Stimulated activated CD4-positive, alpha-beta T cell treated with anti-CD3 and anti-CD28 coated beads, TNF-alpha, amount 100 ng/mL, for 4 hours (primary cell): ENCODE results near the gene NGB.
"Not testable (repeated sequence)": the region's sequence is repeated elsewhere in the genome, so short reads cannot be mapped to it uniquely, and the experiment has no call there.

ENCODE experiments used
- DNase-seq, 3 experiments: peaks; one replicate each; pipeline ENCODE4 v3.0.0-alpha.2; 2020; ENCODE audit warnings: low read depth in 3 of 3

The NGB gene, protein sequence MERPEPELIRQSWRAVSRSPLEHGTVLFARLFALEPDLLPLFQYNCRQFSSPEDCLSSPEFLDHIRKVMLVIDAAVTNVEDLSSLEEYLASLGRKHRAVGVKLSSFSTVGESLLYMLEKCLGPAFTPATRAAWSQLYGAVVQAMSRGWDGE

DNA sequence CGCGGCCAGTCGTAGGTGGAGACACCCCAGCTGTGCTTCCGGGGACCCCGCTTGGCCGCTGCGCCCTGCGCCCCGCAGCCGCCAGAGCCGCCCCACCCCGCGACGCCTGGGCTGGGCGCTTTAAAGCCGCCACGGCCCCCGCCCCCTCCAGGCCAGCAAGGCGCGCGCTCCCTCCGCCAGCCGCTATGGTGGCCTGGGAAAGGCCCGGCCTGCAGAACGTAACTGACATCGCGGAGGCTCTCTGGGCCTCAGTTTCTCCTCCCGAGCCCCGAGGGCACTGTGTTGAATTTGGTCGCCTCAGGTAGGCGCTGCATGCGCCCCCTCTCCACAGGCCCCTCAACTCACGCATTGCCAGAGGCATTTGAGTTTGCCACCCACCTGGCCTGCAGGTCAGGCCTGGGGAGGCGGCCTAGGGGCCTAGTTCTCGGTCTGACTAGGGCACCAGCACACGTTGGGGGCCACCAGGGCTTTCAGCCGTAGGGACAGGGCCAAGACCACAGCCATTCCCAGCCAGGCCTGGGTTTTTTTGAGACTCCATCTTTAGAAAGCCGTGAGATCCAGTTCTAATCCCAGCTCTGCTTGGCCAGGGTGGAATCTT is at the start of gene NGB:
Gene NGB (minus strand): TSS at position 94 of the 598 bp plus-strand sequence. CDS start 269 bp downstream, outside the sequence.
- no peak for DNase-seq

DNA sequence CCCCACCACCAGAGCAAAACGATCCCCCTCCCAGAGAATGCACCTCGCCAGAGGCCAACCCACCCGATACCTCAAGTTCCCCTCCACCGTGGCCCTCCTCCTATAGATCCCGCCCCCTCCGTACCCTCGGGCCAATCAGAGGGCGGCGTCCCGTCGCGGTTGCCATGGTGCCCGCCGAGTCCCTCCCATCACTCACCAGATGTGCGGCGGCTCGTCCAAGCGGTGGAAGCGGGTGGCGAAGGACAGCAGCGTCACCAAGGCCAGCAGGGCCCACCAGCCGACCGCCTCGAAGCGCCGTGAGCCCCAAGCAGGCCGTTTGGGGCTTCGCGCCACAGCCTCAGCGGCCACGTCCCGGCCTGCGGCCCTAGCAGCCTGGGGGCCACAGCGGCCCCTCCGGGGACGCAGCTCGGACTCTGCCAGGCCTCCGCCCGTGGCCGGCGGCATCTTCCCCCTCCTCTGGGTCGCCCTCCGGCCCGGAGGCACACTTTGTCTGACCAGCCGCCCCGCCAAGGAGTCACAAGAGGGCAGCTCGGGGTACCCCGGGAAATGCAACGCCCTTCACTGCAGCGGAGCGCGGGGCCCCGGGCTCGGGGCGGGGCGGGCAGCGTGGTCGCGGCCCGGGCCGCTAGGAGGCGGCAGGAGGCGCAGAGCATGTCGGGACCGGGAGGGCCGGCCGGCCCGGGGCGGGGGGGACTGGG is 49.4 kb upstream of the NGB start, which contains the start of gene POMT2:
Gene POMT2 (minus strand): TSS at position 646 of the 698 bp plus-strand sequence. CDS start 202 bp downstream, at position 444.
- DNase-seq = peak; percentile 80 to 91 (median 88)

DNA sequence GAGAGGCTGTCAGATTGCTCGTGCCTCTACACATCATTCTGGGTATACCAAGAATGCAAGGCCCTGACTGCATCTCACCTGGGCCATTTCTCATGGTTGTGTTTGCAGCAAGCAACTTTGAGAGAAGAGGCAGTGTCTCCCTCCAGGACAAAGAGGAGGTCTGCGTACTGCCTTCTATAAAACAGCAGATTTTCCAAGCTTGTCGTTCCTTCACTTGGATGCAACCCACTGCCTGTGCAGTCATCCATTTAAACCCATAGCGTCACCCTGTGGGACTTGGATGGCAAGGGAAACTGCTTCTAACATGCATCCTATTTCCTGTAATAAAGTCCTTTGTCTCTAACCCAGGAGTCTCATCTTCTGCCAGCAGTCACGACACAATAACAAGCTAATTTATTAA is 48.4 kb upstream of the NGB start:
- no peak for DNase-seq

DNA sequence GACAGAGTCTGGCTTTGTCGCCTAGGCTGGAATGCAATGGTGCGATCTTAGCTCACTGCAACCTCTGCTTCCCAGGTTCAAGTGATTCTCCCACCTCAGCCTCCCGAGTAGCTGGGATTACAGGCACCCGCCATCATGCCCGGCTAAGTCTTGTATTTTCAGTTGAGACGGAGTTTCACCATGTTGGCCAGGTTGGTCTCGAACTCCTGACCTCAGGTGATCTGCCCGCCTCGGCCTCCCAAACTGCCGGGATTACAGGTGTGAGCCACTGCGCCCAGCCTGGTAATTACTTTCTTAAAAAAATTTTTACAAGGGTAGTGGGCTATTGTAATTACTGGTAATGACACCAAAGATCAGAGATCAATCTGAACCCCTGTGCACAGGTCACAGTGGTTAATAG is 47.8 kb upstream of the NGB start:
- DNase-seq = not testable (repeated sequence)

DNA sequence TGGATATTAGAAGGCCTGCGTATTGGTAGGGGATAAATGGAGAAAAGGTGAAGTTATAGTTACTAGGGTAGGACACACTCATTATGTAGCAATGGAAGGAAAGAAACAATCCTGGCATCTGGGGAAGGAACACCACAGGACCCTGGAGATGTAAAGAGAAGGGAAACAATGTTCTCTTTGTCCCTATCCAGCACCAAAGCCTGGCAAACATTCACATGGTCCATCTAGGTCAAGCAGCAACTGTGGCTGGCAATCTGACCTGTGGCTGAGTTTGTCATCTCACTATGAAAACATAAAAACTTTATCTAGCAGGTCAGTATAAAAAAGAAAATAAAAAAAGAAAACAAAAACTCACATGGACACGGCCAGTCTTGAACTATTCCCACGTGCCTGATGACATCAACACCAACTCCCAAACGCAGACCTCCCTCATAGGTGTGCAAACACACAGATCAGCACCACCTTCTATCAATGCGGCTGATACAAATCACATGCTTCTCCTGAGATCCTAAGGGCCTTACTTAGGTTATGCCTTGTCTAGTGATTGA is 47.1 kb upstream of the NGB start:
- no peak for DNase-seq

DNA sequence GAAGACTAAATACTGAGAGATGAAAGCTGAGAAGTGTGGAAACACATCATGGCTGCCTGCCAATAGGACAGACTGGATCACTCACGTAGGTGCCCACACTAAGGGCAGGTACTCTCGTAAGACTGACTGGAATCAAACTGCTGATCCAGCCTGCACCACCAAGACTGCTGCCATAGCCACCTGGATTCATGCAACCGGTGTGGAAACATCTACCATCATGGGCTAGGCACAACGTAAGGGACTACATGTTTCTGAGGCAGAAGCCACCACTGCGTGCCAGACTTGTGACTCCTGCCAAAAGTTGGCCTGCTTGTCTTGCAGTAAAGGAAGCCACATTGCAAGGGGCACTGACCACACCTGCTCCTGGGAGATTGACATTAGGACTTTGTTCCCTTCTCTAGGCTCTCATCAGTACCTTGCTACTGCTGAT is 45.9 kb upstream of the NGB start:
- no peak for DNase-seq

DNA sequence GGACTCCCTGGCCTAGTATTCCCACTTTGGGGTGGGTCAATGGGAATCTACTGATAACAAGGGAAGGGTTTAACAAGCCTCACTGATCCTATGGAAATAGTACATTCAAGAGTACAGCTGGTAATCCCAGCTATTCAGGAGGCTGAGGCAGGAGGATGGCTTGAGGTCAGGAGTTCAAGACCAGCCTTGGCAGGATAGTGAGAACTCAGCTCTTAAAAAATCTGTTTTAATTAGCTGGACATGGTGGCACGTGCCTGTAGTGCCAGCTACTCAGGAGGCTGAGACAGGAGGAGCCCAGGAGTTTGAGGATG is 45.1 kb upstream of the NGB start:
- no peak for DNase-seq

DNA sequence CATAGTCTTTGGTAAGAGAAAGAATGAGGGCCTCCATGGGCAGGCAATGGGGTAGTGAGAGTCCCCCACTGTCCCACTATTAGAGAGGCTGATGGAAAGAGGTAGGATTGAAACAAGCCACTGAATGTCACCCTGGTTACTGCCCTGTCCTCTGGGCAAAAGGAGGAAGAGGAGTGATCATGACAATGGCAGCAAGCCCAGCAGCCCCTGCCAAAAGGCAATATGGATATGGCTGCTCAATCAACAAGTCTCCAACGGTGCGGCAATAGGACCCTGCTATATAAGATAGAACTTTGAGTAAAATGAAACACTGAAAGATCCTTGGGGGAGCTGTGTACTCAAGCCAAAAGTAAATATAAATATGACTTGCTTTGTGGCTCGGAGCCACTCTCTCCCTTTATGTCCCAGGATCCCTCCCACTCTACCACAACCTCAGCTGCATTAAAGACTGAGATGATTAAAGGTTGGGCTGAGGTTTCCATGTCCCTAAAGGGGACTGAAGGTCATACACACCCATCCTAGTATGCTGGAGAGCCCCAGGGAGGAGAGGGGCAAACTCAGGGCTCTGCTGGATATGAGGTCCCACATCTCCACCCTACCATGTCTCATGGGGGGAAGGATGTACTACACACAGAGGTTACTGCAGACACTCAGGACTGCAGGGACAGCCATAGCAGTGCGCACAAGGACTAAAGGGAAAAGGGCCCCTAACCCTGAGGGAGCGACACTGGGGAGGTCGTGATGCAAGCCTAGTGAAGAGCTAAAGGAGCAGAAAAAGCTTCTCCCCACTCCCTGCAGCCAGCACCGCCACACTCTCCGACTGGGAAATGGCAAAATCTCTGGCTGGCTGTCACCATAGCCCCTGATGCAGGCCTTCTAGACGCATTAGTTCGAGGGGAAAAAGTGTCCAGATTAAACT is 43.8 kb upstream of the NGB start:
- DNase-seq = no peak

DNA sequence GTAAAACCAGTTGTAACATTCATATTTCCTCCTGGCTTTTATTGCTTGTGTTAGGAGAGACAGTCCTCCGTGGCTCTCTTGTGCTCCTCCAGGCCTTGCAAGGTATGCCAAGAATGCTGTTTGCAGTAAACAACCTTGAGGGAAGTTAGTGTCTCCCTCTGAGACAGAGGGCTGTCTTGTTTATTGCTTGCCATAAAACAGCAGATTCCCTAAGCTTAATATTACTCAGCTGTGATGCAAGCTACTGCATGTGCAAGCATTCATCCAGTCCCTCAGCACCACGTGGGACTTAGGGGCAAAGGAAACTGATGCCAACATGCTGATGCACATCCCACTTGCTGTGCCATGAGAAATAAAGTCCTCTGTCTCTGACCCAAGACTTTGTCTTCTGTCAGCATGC is 43.0 kb upstream of the NGB start:
- no peak for DNase-seq

DNA sequence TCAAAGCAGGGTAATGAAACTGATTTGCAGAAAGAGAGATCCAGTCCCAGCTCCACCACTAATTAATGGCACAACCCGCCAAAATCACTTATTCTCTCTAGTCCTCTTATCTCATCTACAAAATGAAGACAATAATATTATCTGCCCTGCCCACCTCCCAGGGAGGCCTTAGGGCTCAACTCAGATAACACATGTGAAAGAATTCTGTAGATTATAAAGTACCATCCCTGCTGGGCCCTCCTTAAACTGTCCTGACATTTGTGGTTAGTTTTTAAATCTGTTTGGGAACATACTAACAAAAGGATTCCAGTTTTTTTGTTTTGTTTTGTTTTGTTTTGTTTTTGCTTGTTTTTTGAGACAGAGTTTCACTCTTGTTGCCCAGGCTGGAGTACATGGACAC is 42.4 kb upstream of the NGB start:
- no peak for DNase-seq

DNA sequence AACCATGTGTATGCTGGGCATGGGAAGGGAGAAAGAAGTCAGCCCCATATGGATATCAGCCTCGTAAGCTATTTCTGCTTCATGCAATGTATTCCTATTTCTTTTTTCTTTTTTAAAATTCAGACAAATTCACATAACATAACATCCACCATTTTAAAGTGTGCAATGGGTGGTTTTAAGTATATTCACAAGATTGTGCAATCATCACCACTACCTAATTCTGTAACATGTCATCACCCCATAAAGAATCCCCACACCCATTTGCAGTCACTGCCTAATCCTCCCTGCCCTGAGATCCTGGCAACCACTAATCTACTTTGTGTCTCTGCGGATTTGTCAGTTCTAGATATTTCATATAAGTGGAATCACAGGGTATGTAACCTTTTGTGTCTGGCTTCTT is 40.2 kb upstream of the NGB start:
- DNase-seq = no peak

DNA sequence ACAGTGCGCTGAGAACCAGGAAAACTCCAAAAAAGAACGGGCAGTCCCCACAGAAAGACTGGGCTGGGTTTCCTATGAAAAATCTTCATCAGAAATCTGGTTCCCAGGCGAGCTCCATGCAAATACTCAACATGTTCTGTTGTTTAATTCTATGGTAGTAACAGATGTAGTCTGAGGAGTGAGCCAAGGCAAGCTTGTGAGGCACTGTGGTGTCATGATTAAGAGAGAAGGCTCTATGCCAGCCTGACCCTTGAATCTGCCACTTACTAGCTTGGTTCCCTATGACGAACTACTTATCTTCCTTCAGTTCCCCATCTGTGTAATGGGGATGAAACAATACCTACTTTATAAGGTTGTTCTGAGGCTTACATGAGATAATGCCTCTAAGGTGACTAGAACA is 39.0 kb upstream of the NGB start:
- no peak for DNase-seq

DNA sequence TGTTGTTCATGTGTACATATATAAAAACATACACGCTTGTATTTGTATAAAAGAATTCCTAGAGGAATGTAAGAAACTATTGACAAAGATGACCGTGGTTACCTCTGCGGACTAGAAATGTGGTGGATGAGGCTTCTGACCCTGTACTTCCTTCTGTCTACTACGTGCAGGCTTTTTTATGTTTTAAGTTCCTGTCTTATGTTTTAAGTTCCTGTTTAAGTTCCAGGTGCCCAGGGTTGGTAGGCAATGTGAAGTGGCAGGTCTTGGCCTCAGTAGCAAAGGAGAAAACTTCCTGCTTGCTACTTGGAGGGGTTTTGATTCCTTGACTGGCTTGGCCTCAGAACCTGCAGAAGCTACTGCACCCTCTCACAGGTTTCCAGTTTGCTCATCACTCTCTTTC is 38.1 kb upstream of the NGB start:
- no peak for DNase-seq

DNA sequence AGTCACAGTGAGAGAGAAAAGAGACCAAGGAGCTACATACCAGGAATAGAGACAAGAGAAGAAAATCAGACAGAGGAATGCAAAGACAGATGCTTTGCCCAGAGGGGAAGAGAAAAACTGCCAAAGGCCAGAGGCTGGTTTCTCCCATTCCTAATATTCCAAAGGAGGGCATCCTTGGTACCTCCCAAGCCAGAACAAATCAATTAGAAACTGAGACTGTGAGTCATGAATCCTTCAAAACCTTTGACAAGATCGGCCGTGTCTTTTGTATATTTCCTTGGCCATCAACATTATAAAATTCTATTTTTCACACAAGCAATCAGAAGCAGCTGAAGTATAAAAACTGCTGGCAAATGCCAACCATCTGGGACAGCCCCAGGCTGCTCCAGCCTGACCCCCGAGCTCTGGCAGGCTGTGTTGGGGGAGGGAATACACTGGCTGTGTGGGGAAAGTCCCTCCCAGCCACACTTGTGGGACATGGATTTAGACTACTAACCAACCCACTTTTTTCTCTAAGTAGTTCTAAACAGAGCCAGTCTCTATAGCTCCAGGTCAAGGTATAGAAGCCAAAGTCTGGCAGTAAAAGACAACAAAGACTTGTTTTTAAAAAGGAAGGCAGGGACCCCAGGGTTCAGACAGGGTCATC is 36.0 kb upstream of the NGB start:
- no peak for DNase-seq

DNA sequence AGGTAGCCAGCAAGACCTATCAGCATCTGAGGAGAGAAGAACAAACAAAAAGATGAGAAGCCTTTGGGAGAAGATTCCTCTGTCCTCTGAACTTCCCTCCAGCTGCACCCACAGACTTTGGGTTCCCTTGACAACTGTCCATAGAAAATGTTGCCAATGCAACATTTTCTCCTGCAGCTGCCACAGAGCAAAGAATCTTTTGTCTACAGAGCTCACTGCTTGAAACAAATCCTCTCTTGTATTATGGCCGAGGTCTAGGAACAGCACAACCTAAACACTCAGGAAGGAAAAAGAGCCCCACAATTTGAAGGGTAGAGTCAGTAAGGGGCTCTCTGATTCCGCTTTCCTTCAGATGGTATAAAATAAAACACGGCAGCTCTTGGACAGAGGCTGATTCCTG is 35.4 kb upstream of the NGB start:
- DNase-seq = no peak

DNA sequence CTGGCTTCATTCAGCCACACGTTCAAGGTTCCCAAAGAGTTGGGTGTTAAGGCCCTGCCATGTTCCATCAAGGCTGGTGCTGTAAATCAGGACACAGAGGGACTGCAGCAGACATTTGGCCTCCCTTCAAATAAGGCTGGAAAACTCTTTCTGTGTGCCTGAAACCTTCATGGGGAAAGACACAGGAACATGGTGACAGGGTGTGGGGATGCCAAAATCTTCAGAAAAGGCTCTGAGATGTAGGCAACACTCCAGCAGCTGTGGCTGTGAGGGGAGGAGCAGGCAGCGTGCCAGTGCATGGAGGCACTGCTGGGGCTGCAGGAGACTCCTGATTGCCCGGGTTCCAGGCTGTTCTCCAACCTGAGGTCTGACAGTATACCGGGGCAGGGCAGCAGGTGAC is 34.7 kb upstream of the NGB start:
- DNase-seq = no peak

DNA sequence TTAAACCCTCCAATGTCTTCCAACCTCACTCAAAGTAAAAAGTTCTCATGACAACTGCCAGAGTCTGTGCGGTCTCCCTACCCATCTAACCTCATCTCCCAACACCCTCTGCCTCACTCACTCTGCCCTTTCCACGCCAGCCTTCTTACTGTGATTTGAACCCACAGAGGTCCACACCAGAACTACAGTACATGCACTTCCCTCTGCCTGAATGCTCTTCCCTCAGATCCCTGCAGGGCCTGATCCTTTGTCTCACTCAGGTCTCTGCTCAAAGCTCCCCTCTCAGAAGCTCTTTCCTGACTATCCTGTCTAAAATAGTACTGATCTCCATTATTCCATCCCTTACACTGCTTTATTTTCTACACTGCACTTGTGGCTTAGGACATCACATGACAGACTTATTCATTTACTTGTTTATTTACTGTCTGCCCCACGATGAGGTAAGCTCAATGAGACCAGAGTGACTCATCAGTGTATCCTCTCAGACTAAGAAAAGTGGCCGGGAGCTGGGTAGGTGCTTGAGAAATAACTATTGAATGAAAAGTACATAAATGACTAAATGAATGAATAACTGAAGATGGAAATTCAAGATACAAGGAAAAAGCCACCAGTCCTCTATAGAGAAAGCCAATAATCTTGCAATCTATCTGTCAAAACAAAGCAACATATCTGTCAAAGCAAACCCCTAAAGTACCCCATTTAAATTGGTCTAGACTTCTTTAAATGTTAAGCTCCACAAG is 32.6 kb upstream of the NGB start:
- DNase-seq = no peak

DNA sequence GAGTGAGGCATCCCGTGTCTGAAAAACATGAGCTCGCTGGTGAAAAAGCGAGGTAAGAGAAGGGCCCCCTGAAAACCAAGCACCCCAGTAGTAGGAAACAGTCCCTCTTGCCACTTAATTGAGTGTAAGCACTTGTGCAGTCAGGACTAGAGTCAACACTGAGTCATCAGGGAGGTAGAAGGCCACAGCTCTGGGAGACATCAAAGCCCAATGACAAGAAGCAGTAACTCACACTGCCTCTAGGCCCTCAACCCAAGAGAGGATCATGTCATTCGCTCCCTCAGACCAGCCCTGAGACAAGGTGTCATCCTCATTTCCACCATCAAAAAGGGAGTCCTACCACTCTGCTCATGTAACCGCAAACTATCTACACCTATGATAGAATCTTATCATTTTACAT is 31.9 kb upstream of the NGB start:
- DNase-seq = no peak

DNA sequence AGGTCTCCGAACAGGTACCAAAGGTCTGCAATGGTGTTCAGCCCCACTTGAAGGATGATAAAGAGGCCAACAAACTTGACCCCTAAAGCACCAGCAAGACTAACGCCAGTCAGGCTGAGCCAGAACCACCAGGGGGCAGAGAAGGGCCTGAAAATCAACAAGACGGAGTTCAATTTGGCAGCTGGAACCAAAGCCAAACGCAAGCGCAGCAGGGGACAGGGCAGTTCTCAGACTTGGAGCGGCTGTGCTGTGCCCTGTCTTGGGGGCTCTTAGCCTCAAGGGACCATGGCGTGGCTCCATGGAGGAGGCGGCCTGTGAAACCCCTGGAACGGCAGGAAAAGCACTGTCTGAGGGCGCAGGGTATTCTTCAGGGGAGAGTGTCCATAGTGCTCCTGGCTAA is 30.1 kb upstream of the NGB start:
- DNase-seq = peak; percentile 10 to 29 (median 14)

DNA sequence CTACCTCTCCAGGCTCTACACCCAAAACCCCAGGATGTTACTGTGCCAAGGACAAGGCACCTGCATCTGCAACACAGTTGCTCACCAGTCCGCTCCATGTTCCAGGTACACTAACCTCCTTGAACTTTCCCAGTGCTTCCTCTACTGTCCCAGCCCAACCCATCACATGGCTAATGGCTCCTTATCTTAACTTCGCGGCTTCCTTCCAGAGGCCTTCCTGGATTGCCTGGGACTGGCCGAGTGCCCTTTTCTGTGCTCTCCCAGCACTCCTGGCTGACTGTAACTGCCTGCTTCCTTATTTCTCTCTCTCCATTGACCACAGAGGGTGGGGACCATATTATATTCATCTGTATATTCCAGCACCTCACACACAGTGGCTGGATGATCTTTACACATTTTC is 28.8 kb upstream of the NGB start:
- no peak for DNase-seq

DNA sequence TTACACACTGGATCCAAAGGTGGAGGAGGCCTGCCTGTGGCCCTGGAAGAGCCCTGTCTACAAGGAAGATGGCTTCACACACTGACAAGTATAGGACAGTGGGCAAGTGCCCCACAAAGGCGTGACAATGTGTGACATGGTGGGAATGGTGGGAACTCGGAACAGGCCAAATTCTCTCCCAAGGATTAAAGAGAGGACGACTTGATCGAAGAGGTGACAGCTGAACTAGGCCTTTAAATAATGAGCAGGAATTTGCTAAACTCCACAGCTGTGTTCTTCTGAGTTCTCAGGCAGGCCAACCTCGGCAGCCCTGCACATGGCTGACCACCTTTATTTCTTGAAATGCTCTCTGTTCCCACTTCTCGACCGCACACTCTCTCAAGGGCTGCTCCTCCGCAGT is 25.9 kb upstream of the NGB start:
- DNase-seq = no peak
